Measurements from ENCODE around the gene SRMS. TPM values are rescaled to one million over a fixed set of nuclear protein-coding genes. Genes with fewer than 3 reads are reported as not detected.
A peak's percentile ranks its signal among the peaks of the same experiment; 100 is the strongest.

The SRMS gene
- total and polyA plus RNA-seq, 2 of the 13 experiments (the other 11 are each of a cell fraction or from before 2014, with no cell fraction given), result not detected

GRCh38 chr20:63553251-63553932 lies 5.8 kb upstream of the SRMS start:
- no peaks in the 10 kb centered on the region for H4K20me1 ChIP-seq (ENCODE audit: insufficient read depth, low read length)
- H3K9me3 ChIP-seq (ENCODE audit: low read length), result no peaks in the 10 kb centered on the region
- CTCF ChIA-PET (ENCODE audit: low intra/inter-chr PET ratio, low total read pairs), result no interaction called here
- H3K27me3 ChIP-seq (ENCODE audit: control insufficient read depth in 1 of 2, insufficient read depth in 2 of 2, low read length in 2 of 2), result peaks cover 16 to 37% of the 10 kb centered on the region in 2 experiments; a peak in 4 of 5 replicates
- no peak overlapping the region for H3K27ac ChIP-seq (ENCODE audit: extremely low read length, insufficient read depth, low read length)
- FAIRE-seq, result no peak
- WGBS (ENCODE audit: low lambda C conversion rate), result 12% methylated on average over 16 of the region's 37 CpGs
- peak overlapping the region in 2 of 3 experiments; percentile 32 to 65; a peak in 3 of 6 replicates for H3K4me3 ChIP-seq (replicated peaks in 1 of 3; ENCODE audit: insufficient read depth in 1 of 3, low read depth in 2 of 3, low read length in 3 of 3)
- H3K4me2 ChIP-seq (ENCODE audit: low read depth, low read length), result peak overlapping the region; percentile 38
- no peak overlapping the region for H2AFZ ChIP-seq (ENCODE audit: low read length)
- intact Hi-C loops (cut with micrococcal nuclease; ENCODE audit: unreplicated experiment) (no loop called here), in situ Hi-C loops (cut with HindIII; ENCODE audit: extremely low pct_ligation_motif_present, low pct_unique_long_range_greater_than_20kb) (no loop called here)
- POLR2A ChIA-PET, result interaction anchor here (0.8 kb wide), 2 partner anchors 9 to 86 kb away, joined by 3 to 7 read pairs; no protein-coding TSS in a partner anchor
- peak; percentile 9 for ATAC-seq
- BruUV-seq (replicated peaks), result no TSS peak
- H3K4me1 ChIP-seq (ENCODE audit: insufficient read depth, low read length), result peaks cover 28% of the 10 kb centered on the region
- H3K9ac ChIP-seq (ENCODE audit: insufficient read depth, low read depth, low read length), result no peak overlapping the region
- no peaks in the 10 kb centered on the region for H3K36me3 ChIP-seq (replicated peaks in 1 of 2; ENCODE audit: control insufficient read depth in 1 of 2, insufficient read depth in 2 of 2, low read length in 2 of 2)
- no peaks in the 10 kb centered on the region for H3K79me2 ChIP-seq (ENCODE audit: insufficient read depth, low read length)
- DNase-seq (ENCODE audit: low spot score), result peak; percentile 40
- no peak for TF ChIP-seq TRIM24 (CRISPR knock-in tag; IDR thresholded peaks at IDR 0.05)
- 0 out of 2 replicates have a peak, but pooled peaks have one; percentile 7 for TF ChIP-seq ZBTB33 (CRISPR knock-in tag; IDR thresholded peaks at IDR 0.05)
- TF ChIP-seq SP4 (CRISPR knock-in tag; IDR thresholded peaks at IDR 0.05), result peak; percentile 59; the same call in 1 of the 2 replicates
- no peak for TF ChIP-seq GATAD2A (CRISPR knock-in tag; IDR thresholded peaks at IDR 0.05)
- TF ChIP-seq ZNF143 (CRISPR knock-in tag; IDR thresholded peaks at IDR 0.05), result no peak
- TF ChIP-seq ZNF296 (CRISPR knock-in tag; conservative IDR thresholded peaks at IDR 0.05), result no peak
- TF ChIP-seq NFYB (CRISPR knock-in tag; IDR thresholded peaks at IDR 0.05), result no peak
- TF ChIP-seq FLYWCH1 (CRISPR knock-in tag; IDR thresholded peaks at IDR 0.05), result no peak
- TF ChIP-seq HOXA7 (CRISPR knock-in tag; IDR thresholded peaks at IDR 0.05), result no peak
- no peak for TF ChIP-seq ZNF776 (CRISPR knock-in tag; IDR thresholded peaks at IDR 0.05)
- TF ChIP-seq CHD4 (IDR thresholded peaks at IDR 0.05; ENCODE audit: borderline replicate concordance, low read length), result 0 out of 2 replicates have a peak, but pooled peaks have one; percentile 53
- no peak for TF ChIP-seq E2F2 (CRISPR knock-in tag; IDR thresholded peaks at IDR 0.05; ENCODE audit: borderline replicate concordance)
- no peak for TF ChIP-seq FOXK1 (CRISPR knock-in tag; IDR thresholded peaks at IDR 0.05; ENCODE audit: borderline replicate concordance, low read depth)
- no peak for TF ChIP-seq KLF15 (CRISPR knock-in tag; IDR thresholded peaks at IDR 0.05; ENCODE audit: borderline replicate concordance)
- no peak for TF ChIP-seq RBM22 (optimal IDR thresholded peaks at IDR 0.05; ENCODE audit: low read length)
- TF ChIP-seq NR2F6 (IDR thresholded peaks at IDR 0.05), result no peak
- TF ChIP-seq NR2F6 (CRISPR knock-in tag; IDR thresholded peaks at IDR 0.05), result no peak
- TF ChIP-seq MAZ (IDR thresholded peaks at IDR 0.05; ENCODE audit: borderline replicate concordance, low read depth, low read length), result peak; percentile 56; the same call in 1 of the 2 replicates
- 0 out of 2 replicates have a peak, but pooled peaks have one; percentile 13 for TF ChIP-seq MAZ (CRISPR knock-in tag; IDR thresholded peaks at IDR 0.05; ENCODE audit: low read depth)
- peak; percentile 29; the same call in 1 of the 2 replicates for TF ChIP-seq GABPB1 (CRISPR knock-in tag; IDR thresholded peaks at IDR 0.05)
- 0 out of 2 replicates have a peak, but pooled peaks have one; percentile 24 for TF ChIP-seq ZNF263 (CRISPR knock-in tag; IDR thresholded peaks at IDR 0.05)
